ENCODE measurements around the gene ZNF248. TPM values are rescaled to one million over a fixed set of nuclear protein-coding genes. Genes with fewer than 3 reads are reported as not detected.
"Not testable (repeated sequence)": the region's sequence is repeated elsewhere in the genome, so short reads cannot be mapped to it uniquely, and the experiment has no call there.

Gene ZNF248
- 11.8 TPM for polyA plus RNA-seq (2012; ENCODE audit: insufficient read depth, insufficient read length)

DNA sequence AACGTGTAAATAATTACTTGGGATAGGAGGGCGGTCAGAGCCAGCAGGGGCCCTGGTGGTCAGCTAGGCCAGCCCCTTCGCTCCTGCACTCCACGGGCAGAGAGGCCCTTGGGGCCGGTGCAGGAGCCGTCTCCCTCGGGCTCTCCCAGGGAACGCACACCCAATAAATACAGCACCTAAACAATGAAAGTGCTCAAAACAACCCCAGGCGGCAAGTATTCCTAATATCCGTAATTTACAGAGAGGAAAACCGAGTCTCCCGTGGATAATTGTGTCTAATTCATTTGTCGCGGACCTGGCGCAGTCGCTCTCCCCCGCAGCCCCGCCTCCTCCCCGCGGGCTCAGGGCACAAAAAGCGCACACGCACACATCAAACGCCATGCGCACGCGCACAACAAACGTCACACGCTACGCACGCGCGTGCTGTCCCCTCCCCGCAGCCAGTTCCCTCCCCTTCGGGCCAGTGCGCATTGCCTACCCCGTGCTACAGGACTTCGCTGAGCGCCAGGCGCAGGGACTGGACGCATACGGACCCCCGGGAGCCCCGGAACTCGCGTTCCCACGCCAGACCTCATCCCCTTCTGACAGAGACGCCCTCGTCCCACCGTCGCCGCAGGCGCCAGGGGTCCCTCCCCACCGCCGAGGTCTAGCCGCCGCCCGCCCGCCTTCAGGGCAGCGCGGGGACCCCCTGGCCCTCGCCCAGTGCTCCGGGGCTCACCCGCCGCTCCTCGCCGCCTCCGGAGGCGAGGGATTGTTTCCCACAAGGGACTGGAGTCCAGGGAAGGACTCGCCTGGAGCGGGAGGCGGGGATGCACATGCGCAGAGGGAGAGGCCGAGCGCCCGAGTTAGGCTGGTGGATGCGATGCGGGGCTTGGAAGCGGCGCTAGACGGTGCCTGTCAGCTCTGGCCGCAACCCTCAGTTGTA lies at the start of gene ZNF248:
ZNF248 (minus strand) TSS at position 324 of the 925 bp plus-strand sequence. CDS start 1,300 bp downstream, outside the sequence.
- peak within 1 kb of the TSS; percentile 72 for H3K4me3 ChIP-seq (ENCODE audit: low read length)
- peak; percentile 93 for DNase-seq (ENCODE audit: low read depth, low spot score)

DNA sequence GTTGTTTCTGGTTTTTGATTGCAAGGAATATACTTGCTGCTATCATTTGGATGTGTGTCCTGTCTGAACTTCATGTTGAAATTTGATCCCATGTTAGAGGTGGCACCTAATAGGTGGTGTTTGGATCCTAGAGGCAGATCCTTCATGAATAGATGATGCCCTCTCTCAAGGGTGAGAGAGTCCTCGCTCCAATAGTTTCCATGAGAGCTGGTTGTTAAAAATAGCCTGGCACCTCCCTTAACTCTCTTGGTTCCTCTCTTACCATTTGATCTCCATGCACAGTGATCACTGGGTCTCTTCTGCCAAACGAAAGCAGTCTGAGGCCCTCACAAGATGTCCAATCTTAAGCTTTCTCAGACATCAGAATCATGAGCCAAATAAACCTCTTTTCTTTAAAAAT lies 49.0 kb upstream of the ZNF248 start:
- H3K4me3 ChIP-seq (ENCODE audit: low read length) = no peak overlapping the region
- no peak for DNase-seq (ENCODE audit: low read depth, low spot score)

DNA sequence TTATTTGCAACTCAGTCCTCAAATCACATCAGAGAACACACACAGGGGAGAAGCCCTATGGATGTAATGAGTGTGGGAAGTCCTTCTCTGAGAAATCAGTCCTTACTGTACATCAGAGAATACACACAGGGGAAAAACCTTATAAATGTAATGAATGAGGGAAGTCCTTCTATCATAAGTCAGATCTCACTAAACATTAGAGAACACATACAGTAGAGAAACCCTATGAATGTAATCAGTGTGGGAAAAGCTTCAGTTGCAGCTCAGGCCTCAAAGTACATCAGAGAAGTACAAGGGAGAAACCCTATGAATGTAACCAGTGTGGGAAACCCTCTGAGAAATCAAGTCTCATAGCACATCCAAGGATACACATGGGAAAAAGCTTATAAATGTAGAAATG lies 39.0 kb upstream of the ZNF248 start:
- no peak for DNase-seq (ENCODE audit: low read depth, low spot score)
- no peak overlapping the region for H3K4me3 ChIP-seq (ENCODE audit: low read length)

DNA sequence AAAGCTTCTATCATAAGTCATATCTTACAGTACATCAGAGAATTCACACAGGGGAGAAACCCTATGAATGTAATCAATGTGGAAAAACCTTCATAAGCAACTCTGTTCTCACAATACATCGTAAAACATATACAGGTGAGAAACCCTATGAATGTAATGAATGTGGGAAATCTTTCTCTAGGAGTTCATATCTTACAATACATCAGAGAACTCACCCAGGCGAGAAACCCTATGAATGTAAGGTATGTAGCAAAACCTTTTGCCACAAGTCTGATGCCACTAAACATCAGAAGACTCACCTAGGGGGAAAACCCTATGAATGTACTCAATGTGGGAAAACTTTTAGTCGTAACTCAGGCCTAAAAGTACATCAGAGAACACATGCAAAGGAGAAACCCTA lies 38.3 kb upstream of the ZNF248 start:
- no peak overlapping the region for H3K4me3 ChIP-seq (ENCODE audit: low read length)

DNA sequence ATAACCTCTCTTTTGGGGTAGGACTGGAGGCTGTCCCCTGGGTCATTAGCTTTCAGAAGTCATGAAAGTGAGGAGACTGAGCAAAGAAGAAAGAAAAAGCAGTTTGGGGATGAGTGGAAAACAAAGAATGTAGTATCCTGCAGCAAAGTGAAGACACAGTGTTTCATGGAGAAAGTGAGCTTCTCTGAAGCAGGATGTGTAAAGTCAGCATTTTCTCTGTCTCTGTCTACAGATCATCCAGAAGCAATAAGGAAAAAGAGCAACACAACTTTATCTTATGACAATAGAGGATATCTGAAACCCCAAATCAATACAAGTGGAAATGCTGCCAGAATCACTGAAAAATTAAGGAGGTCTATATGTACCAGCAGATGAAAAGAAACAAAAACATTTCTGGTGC lies 28.4 kb upstream of the ZNF248 start:
- DNase-seq (ENCODE audit: low read depth, low spot score) = no peak
- no peak overlapping the region for H3K4me3 ChIP-seq (ENCODE audit: low read length)

More for the DNA sequence above, 38.3 kb upstream of the ZNF248 start:
- no peak for DNase-seq (ENCODE audit: low read depth, low spot score)

DNA sequence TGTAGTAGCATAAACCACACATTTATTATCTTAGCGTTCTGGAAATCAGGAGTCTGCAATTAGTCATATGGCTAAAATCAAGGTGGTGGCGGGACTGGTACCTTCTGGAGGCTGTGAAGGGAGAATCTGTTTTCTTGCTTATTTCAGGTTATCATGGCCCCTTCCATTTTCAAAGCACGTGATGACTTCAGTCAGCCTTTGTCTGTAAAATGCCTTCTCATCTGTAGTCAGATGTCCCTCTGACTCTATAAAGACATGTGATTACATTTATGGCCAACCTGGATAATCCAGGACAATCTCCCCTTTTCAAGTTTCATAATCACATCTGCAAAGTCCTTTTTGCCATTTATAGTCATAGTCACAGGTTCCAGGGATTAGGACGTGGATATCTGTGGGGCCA lies 15.5 kb upstream of the ZNF248 start:
- no peak for DNase-seq (ENCODE audit: low read depth, low spot score)
- H3K4me3 ChIP-seq (ENCODE audit: low read length) = no peak overlapping the region

DNA sequence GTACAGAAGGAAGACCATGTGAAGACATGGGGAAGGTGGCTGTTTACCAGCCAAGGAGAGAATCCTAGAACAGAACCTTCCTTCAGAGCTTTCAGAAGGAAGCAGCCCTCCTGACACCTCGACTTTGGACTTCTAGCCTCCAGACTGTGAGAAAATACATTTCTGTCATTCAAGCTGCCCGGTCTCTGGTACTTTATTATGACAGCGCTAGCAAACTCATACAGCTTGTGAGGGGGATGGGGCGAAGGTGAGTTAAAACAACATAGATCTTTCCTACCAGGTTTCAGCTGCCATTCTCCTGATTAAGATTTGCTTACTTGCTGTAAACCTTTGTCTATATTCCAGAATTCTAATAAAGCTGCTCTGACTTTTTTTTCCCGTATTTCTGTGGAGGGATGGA lies 14.9 kb upstream of the ZNF248 start:
- no peak overlapping the region for H3K4me3 ChIP-seq (ENCODE audit: low read length)
- no peak for DNase-seq (ENCODE audit: low read depth, low spot score)

DNA sequence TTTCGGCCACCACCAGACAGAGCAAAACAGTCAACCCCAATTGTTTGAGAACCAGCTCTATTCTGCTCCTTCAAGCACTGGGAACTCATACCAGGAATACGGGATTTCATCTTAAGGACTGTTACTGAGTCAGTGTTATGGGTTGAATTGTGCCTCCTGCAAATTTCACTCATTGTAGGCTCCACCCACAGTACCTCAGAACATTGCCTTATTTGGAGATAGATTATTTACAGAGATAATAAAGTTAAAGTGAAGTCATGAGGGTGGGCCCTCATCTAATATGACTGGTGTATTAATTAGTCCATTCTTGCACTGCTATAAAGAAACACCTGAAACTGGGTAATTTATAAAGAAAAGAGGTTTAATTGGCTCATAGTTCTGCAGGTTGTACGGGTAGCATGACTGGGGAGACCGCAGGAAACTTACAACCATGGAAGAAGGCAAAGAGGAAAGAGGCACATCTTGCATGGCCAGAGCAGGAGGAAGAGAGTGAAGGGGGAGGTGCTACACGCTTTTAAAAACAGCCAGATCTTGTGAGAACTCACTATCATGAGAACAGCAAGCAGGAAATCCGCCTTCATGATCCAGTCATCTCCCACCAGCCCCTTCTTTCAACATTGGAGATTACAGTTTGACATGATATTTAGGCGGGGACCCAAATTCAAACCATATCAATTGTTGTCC lies 14.3 kb upstream of the ZNF248 start:
- DNase-seq (ENCODE audit: low read depth, low spot score) = no peak
- H3K4me3 ChIP-seq (ENCODE audit: low read length) = no peak overlapping the region

DNA sequence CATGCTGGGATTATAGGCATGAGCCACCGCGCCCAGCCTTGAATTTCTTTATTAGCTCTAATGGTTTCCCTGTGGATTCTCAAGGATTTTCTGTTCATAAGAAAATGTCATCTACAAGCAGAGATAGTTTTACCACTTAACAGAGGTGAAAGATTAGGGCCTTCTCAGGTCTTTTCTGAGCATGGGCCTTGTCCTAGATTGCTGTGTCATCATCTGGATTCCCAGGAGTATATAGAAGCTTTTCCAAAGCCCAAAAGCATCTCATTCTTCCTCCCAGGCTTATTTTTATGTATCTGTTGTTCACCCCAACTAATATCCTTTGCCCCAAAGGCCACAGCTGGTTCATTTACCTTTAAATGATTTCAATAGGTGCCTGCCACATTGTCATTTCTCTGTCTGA lies 13.7 kb upstream of the ZNF248 start:
- H3K4me3 ChIP-seq (ENCODE audit: low read length) = no peak overlapping the region

DNA sequence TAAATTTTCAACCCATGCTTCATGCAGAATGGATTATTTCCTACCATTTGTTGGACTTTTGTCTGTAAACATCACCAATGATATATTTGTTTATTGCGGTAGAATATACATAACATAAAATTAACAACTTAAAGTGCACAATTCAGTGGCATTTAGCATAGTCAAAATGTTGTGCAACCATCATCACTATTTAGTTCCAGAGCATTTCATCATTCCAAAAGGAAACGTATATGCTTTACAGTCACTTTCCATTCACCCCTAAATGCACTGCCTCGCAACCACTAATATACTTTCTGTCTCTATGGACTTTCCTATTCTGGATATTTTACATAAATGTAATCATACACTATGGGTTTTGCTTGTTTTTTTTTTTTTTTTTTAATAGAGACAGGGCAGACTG lies 11.4 kb upstream of the ZNF248 start:
- no peak for DNase-seq (ENCODE audit: low read depth, low spot score)
- no peak overlapping the region for H3K4me3 ChIP-seq (ENCODE audit: low read length)

More for the DNA sequence above, 13.7 kb upstream of the ZNF248 start:
- DNase-seq (ENCODE audit: low read depth, low spot score) = no peak

DNA sequence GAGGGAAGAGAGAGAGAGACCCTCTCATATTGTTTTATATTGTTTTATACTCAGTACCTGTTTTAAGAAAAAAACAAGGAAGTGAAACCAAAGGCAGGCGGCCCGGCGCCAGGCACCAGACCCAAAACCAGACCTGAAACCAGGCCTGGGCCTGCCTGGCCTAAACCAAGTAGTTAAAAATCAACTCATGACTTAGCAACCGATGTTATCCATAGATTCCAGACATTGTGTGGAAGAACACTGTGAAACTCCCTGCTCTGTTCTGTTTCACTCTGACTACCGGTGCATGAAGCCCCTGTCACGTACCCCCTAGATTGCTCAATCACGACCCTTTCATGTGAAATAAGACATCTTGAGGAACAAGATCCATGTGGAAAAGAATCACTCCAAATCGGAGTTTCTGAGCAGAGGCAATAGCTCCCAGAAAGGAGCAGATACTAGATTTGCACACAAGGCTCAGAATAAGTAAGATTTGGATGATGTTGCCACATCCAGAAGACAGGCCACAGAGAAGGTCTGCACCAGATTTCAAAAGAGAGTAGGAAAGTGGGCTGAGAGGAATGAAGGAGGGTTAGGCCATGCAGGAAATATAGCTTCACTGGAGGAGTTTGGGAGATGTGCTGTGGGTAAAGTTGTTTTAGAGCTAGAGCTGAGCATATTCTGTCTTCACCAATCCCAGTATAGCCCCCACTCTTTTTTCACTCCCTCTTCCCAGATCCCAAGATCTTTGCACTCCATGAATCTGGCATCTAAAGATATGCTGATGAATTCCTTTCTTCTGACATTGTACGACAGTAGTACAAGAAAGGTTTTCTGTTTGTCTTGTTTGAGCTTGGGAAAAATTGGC lies 8.8 kb upstream of the ZNF248 start:
- DNase-seq (ENCODE audit: low read depth, low spot score) = no peak
- H3K4me3 ChIP-seq (ENCODE audit: low read length) = no peak overlapping the region

DNA sequence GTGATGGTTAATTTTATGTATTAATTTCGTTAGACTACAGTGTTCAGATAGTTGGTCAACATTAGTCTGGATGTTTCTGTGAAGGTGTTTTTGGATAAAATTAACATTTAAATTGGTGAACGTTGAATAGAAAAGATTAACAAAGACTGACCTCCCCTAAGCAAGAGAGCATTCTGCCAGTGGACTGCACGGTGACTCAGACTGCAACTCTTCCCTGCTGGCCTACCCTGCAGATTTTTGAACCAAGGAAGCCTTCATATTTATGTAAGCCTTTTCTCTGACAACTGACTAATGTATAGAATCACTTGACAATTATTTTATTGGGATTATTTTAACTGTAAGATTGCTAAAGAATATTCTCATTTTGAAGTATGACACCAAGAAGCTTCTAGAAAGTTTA lies 7.9 kb upstream of the ZNF248 start:
- no peak for DNase-seq (ENCODE audit: low read depth, low spot score)

DNA sequence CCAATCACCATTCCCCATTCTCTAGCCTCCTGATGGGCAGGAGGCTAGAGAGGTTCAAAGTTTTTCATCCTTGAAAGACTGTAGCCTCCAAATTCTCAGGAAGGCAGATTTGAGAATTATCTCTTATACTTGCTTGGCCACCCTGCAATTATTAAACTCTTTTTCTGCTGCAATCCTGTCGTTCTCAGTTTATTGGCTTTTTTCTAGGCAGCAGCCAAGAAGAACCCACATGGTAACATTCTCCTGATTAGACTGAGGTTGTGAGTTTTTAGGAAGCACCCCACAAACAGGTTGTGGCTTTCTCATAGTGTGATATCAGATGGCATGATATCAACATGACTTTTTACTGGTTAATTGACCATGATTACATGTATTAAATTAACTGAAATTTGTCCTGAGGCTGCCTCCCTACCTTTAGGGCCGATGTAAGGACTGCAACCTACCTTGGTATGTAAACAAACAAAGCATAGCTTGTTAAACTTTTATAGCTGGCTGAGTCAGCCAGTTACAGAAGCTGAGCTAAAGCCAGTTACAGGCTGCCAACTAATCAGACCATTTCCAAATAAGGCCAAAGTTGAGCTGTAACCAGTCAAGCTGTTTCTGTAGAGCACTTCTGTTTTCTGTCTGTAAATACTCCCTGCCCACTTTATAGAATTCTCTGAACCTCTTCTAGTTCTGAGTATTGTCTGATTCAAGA lies 3.2 kb upstream of the ZNF248 start:
- H3K4me3 ChIP-seq (ENCODE audit: low read length) = no peak overlapping the region
- DNase-seq (ENCODE audit: low read depth, low spot score) = no peak

More for the DNA sequence above, 7.9 kb upstream of the ZNF248 start:
- no peak overlapping the region for H3K4me3 ChIP-seq (ENCODE audit: low read length)

DNA sequence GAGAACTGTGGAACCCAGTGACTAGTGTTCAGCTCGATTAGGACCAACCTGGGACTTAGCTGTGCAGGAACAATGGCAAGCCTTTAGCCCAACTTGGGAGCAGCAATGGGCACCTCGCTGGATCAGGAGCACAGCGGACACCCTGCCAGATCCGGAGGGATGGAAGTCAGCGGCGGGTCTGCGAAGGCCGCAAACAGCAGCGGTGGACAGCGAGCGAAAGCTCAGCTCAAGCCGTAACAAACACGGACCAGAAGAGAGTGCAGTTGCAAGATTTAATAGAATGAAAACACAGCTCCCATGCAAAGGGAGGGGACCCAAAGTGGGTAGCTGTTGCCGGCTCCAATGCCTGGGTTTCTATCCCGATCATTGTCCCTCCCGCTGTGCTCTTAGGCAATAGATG lies 1.9 kb upstream of the ZNF248 start:
- not testable (repeated sequence) for DNase-seq (ENCODE audit: low read depth, low spot score); H3K4me3 ChIP-seq (ENCODE audit: low read length)

DNA sequence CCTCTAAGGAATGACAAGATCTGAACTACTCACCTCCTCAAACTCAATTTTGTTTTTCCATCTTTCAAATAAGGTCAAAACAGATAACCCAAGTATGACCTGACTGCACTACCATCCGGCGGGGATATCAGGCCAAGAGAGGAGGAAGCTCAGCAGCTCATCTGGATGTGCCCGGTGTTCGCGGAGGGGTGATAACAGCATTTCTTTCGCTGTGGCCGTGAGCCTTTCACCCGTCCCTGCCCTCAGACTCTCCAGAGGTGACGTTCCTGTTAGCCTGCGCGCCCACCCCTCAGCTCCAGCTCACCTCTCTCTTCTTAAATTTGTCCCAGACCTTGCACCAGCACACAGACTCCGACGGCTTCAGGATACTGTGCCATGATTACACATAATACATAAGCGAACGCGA lies 526 bp downstream of the ZNF248 start:
- no peak for DNase-seq (ENCODE audit: low read depth, low spot score)
- H3K4me3 ChIP-seq (ENCODE audit: low read length) = peak overlapping the region; percentile 72

DNA sequence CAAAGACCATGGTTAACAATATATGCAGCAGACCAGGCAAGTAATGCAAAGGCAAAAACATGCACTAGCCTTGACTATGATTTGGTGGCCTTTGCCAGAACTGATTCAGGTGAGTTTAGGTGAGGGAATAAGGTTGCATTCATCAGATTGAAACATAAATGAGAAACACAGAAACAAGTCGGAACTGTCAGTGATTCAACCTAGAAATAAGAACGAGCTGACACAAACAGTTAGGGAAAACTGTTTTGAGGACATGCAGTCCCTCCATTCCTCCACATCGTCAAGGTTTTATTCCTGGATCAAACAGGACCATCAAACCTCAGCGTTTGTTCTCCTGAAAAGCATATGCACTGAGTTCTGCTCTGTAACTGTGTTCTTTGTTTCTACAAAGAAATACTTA lies 1.8 kb downstream of the ZNF248 start:
- DNase-seq (ENCODE audit: low read depth, low spot score) = no peak
- no peak overlapping the region for H3K4me3 ChIP-seq (ENCODE audit: low read length)

DNA sequence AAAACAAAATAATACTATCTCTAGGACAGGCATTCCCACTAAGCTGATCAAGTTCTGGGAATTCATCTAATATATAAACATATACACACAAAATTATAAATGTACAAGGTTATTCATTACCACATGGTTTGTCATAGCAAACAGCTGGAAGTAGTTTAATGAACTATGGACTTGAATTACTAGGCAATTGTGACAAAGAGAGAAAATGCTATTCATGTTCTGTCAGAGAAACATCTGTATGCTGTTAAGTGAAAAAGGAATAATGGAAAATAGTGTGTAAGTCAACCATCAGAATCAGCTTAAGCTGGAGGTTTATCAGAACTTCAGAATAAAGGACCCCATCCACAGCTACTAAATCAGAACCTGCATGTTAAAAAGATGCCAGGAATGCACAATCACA lies 2.8 kb downstream of the ZNF248 start:
- no peak overlapping the region for H3K4me3 ChIP-seq (ENCODE audit: low read length)
- DNase-seq (ENCODE audit: low read depth, low spot score) = no peak

DNA sequence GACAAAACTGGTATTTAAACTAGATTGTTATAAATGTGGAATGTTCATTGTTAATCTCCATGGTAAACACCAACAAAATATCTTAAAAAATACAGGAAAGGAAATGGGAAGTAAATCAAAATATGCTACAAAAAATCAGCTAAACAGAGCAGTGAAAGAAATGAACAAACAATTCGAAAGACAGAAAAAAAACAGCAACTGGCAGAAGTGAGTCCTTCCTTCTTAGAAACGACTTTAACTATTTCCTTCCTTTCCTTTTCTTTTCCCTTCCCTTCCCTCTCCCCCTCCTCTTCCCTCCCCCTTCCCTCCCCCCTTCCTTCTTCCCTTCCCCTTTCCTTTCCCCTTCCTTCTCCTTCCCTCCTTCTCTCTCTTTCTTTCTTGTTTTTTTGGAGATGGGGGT lies 12.8 kb downstream of the ZNF248 start:
- no peak for DNase-seq (ENCODE audit: low read depth, low spot score)
- no peak overlapping the region for H3K4me3 ChIP-seq (ENCODE audit: low read length)

DNA sequence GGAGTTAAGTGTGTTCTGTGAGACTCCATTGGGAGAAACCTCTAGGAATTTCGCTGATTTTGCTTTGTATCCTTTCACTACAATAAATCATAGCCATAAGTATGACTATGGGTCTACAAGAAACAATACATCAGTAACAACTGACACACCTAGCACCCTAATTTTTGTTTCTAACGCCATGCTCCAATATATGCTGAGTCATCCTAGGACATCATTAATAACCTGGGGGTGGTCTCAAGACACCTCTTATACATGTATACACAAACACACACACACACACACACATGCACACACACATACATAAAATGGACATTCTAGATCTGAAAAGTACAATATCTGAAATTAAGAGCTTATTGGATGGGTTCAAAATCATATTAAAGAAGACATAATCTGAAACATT lies 18.2 kb downstream of the ZNF248 start:
- no peak overlapping the region for H3K4me3 ChIP-seq (ENCODE audit: low read length)
- DNase-seq (ENCODE audit: low read depth, low spot score) = no peak

All from Jurkat, Clone E6-1 (cell line).